BLaER1 treated with 17β-estradiol and CSF1 and Interleukin-3, amounts not matched to agents 10 nM and 100 nM (cell line): ENCODE results near the gene AK4.
"Not testable (repeated sequence)": the region's sequence is repeated elsewhere in the genome, so short reads cannot be mapped to it uniquely, and the experiment has no call there.

Source experiments
- H3K27ac ChIP-seq, 11 experiments: shearing (Covaris generic); formaldehyde crosslinking; 2 replicates each; pipeline ENCODE4 v1.8.1; 2022
- H3K27me3 ChIP-seq, 11 experiments: shearing (Covaris generic); formaldehyde crosslinking; 2 replicates each; pipeline ENCODE4 v1.8.1; 2022
- H3K36me3 ChIP-seq, 11 experiments: shearing (Covaris generic); formaldehyde crosslinking; 2 replicates each; pipeline ENCODE4 v1.8.1; 2022
- H3K4me1 ChIP-seq, 10 experiments: shearing (Covaris generic); formaldehyde crosslinking; 2 replicates each; pipeline ENCODE4 v1.8.1; 2022
- H3K4me2 ChIP-seq, 11 experiments: shearing (Covaris generic); formaldehyde crosslinking; 2 replicates each; pipeline ENCODE4 v1.8.1; 2022
- H3K4me3 ChIP-seq, 10 experiments: shearing (Covaris generic); formaldehyde crosslinking; 2 replicates each; pipeline ENCODE4 v1.8.1; 2022
- H3K9ac ChIP-seq, 11 experiments: shearing (Covaris generic); formaldehyde crosslinking; 2 replicates each; pipeline ENCODE4 v1.8.1; 2022
- H3K9me3 ChIP-seq, 11 experiments: shearing (Covaris generic); formaldehyde crosslinking; replicated peaks in 1 of 11; 2 replicates each; pipeline ENCODE4 v1.8.1; 2022
- H4K20me1 ChIP-seq, 11 experiments: shearing (Covaris generic); formaldehyde crosslinking; 2 replicates each; pipeline ENCODE4 v1.8.1; 2022
- Cebpa-rat ChIP-seq, 11 experiments: shearing (Covaris generic); IDR thresholded peaks; 2 replicates each; pipeline ENCODE4 v1.8.1; 2022

The AK4 gene

DNA sequence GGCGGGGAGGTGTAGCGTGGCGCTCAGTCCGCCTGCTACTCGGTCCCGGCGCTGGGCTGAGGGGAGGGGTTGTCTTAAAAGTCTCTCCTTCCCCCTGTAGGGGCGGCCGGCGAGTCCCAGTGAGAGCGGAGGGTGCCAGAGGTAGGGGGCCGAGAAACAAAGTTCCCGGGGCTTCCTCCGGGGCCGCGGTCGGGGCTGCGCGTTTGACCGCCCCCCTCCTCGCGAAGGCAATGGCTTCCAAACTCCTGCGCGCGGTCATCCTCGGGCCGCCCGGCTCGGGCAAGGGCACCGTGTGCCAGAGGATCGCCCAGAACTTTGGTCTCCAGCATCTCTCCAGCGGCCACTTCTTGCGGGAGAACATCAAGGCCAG, at the start of gene AK4:
TSS of gene AK4 (plus strand) at position 26 of the 370 bp plus-strand sequence. CDS start at position 231, 205 bp downstream.
- peaks cover 0 to 36% (median 24%) of the 10 kb centered on the region in 11 experiments; a peak in 11 of 22 replicates for H4K20me1 ChIP-seq
- H3K9ac ChIP-seq: peak within 1 kb of the TSS; percentile 72 to 86 (median 82)
- peaks cover 25 to 60% (median 52%) of the 10 kb centered on the region in 11 experiments for H3K27me3 ChIP-seq
- peak within 1 kb of the TSS; percentile 62 to 81 (median 72) for H3K27ac ChIP-seq
- H3K36me3 ChIP-seq, H3K9me3 ChIP-seq: not testable (repeated sequence)
- H3K4me2 ChIP-seq: peak within 1 kb of the TSS; percentile 89 to 100 (median 97)
- peaks cover 16 to 33% (median 26%) of the 10 kb centered on the region in 10 experiments; a peak in 19 of 20 replicates for H3K4me1 ChIP-seq
- peak within 1 kb of the TSS; percentile 71 to 92 (median 77) for H3K4me3 ChIP-seq

GRCh38 chr1:65103807-65104206, 44.2 kb upstream of the AK4 start:
- TF ChIP-seq Cebpa-rat (IDR thresholded peaks at IDR 0.05): no peak
- no peaks in the 10 kb centered on the region for H4K20me1 ChIP-seq

GRCh38 chr1:65104854-65105534, 43.0 kb upstream of the AK4 start:
- Histone ChIP-seq H3K9me3 (peaks cover 24 to 36% (median 31%) of the 10 kb centered on the region in 11 experiments), H3K4me2 (0 out of 22 replicates have a peak overlapping the region, but pooled peaks of 1 of the 11 experiments have one; percentile 1), H3K9ac (no peak overlapping the region), H3K4me3 (no peak overlapping the region), H3K36me3 (no peaks in the 10 kb centered on the region), H4K20me1 (no peaks in the 10 kb centered on the region), H3K4me1 (0 out of 20 replicates have a peak, but pooled peaks cover 0 to 5% (median 0%) of the 10 kb centered on the region in 10 experiments), H3K27ac (no peak overlapping the region), H3K27me3 (no peaks in the 10 kb centered on the region)
- no peak for TF ChIP-seq Cebpa-rat (IDR thresholded peaks at IDR 0.05)

More at GRCh38 chr1:65103807-65104206, 44.2 kb upstream of the AK4 start:
- H3K36me3 ChIP-seq: no peaks in the 10 kb centered on the region
- no peak overlapping the region for H3K27ac ChIP-seq
- H3K9ac ChIP-seq: no peak overlapping the region
- 0 out of 20 replicates have a peak, but pooled peaks cover 0 to 5% (median 0%) of the 10 kb centered on the region in 10 experiments for H3K4me1 ChIP-seq
- H3K4me2 ChIP-seq: no peak overlapping the region
- no peak overlapping the region for H3K4me3 ChIP-seq
- no peaks in the 10 kb centered on the region for H3K27me3 ChIP-seq
- peaks cover 35 to 48% (median 43%) of the 10 kb centered on the region in 11 experiments for H3K9me3 ChIP-seq

DNA sequence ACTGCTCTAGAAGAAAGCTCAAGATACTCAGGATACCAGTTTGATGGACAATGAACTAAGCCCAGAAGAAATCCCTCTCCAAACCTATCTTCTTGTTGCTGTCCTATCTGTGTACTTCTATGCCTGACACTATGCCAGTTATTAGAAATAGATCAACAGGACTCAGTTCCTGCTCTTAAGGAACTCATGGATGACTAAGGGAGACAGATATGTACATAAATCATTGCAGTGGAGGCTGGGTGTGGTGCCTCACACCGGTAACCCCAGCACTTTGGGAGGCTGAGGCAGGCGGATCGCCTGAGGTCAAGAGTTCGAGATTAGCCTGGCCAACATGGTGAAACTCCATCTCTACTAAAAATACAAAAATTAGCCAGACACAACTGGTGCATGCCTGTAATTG, 42.4 kb upstream of the AK4 start:
- no peaks in the 10 kb centered on the region for H3K36me3 ChIP-seq
- H3K4me1 ChIP-seq: 0 out of 20 replicates have a peak, but pooled peaks cover 0 to 5% (median 0%) of the 10 kb centered on the region in 10 experiments
- peaks cover 21 to 32% (median 27%) of the 10 kb centered on the region in 11 experiments for H3K9me3 ChIP-seq
- H4K20me1 ChIP-seq: no peaks in the 10 kb centered on the region
- no peak overlapping the region for H3K4me2 ChIP-seq
- no peak overlapping the region for H3K27ac ChIP-seq
- no peak for TF ChIP-seq Cebpa-rat (IDR thresholded peaks at IDR 0.05)
- no peaks in the 10 kb centered on the region for H3K27me3 ChIP-seq
- no peak overlapping the region for H3K9ac ChIP-seq
- H3K4me3 ChIP-seq: no peak overlapping the region

- no peak overlapping the region for H3K27ac ChIP-seq
- no peaks in the 10 kb centered on the region for H4K20me1 ChIP-seq
- no peak overlapping the region for H3K9ac ChIP-seq
- peaks cover 0 to 5% (median under 1%) of the 10 kb centered on the region in 10 experiments; a peak in 9 of 20 replicates for H3K4me1 ChIP-seq
- no peaks in the 10 kb centered on the region for H3K27me3 ChIP-seq
- TF ChIP-seq Cebpa-rat (IDR thresholded peaks at IDR 0.05): no peak
- H3K4me2 ChIP-seq: no peak overlapping the region
- H3K9me3 ChIP-seq: peaks cover 11 to 25% (median 21%) of the 10 kb centered on the region in 11 experiments
- no peak overlapping the region for H3K4me3 ChIP-seq
- no peaks in the 10 kb centered on the region; a peak in 1 of 22 replicates for H3K36me3 ChIP-seq
These were observed 39.9 kb upstream of the AK4 start for GRCh38 chr1:65108025-65108642.

GRCh38 chr1:65109487-65109886, 38.5 kb upstream of the AK4 start:
- Histone ChIP-seq H3K9me3 (peaks cover 8 to 21% (median 19%) of the 10 kb centered on the region in 11 experiments), H3K4me2 (no peak overlapping the region), H4K20me1 (no peaks in the 10 kb centered on the region), H3K36me3 (no peaks in the 10 kb centered on the region; a peak in 1 of 22 replicates), H3K27me3 (no peaks in the 10 kb centered on the region), H3K4me3 (no peak overlapping the region), H3K4me1 (peaks cover 0 to 14% (median 2%) of the 10 kb centered on the region in 10 experiments; a peak in 9 of 20 replicates), H3K27ac (no peak overlapping the region), H3K9ac (no peak overlapping the region)
- TF ChIP-seq Cebpa-rat (IDR thresholded peaks at IDR 0.05): no peak

DNA sequence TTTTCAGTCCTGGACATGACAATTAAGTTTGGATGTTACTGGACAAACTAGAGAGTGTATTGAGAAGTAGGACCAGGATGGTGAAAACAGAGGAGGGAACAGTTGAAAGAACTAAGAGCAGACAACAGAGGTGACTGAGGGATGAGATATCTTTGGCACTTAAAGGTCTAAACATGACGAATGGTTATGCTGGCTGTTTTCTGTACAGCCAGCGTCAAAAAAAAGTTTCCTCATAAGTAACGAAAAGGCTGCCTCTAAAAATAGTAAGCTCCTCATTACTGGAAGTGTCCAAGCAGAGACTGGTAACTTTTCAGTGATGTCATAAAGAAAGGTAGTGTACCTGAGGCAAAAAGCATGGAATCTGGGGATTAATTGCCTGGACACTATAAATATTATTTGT, 35.2 kb upstream of the AK4 start:
- no peak overlapping the region for H3K9ac ChIP-seq
- no peaks in the 10 kb centered on the region for H4K20me1 ChIP-seq
- no peak overlapping the region for H3K4me3 ChIP-seq
- no peak overlapping the region for H3K27ac ChIP-seq
- H3K4me1 ChIP-seq: peaks cover 0 to 14% (median 5%) of the 10 kb centered on the region in 10 experiments; a peak in 11 of 20 replicates
- H3K36me3 ChIP-seq: no peaks in the 10 kb centered on the region; a peak in 1 of 22 replicates
- H3K4me2 ChIP-seq: peak overlapping the region in 3 of 11 experiments; percentile 13 to 60 (median 37); a peak in 3 of 22 replicates
- peaks cover 8 to 21% (median 19%) of the 10 kb centered on the region in 11 experiments for H3K9me3 ChIP-seq
- no peak for TF ChIP-seq Cebpa-rat (IDR thresholded peaks at IDR 0.05)
- no peaks in the 10 kb centered on the region for H3K27me3 ChIP-seq

- no peak overlapping the region for H3K4me3 ChIP-seq
- H3K27me3 ChIP-seq: no peaks in the 10 kb centered on the region
- H3K27ac ChIP-seq: no peak overlapping the region
- H3K4me1 ChIP-seq: peaks cover 0 to 14% (median 5%) of the 10 kb centered on the region in 10 experiments; a peak in 11 of 20 replicates
- peak overlapping the region in 6 of 11 experiments; percentile 2 to 60 (median 34); a peak in 8 of 22 replicates for H3K4me2 ChIP-seq
- H3K9me3 ChIP-seq: peaks cover 8 to 21% (median 19%) of the 10 kb centered on the region in 11 experiments
- no peaks in the 10 kb centered on the region; a peak in 1 of 22 replicates for H3K36me3 ChIP-seq
- no peaks in the 10 kb centered on the region for H4K20me1 ChIP-seq
- no peak for TF ChIP-seq Cebpa-rat (IDR thresholded peaks at IDR 0.05)
- H3K9ac ChIP-seq: no peak overlapping the region
These were observed 34.7 kb upstream of the AK4 start for GRCh38 chr1:65113298-65113697.

GRCh38 chr1:65114322-65114721, 33.7 kb upstream of the AK4 start:
- H3K4me2 ChIP-seq: peak overlapping the region in 3 of 11 experiments; percentile 37 to 60 (median 41); a peak in 2 of 22 replicates

More at GRCh38 chr1:65114322-65114721, 33.7 kb upstream of the AK4 start:
- H3K27me3 ChIP-seq: no peaks in the 10 kb centered on the region
- no peak overlapping the region for H3K9ac ChIP-seq
- no peaks in the 10 kb centered on the region; a peak in 1 of 22 replicates for H3K36me3 ChIP-seq
- H3K4me1 ChIP-seq: peaks cover 0 to 14% (median 5%) of the 10 kb centered on the region in 10 experiments; a peak in 11 of 20 replicates
- H3K27ac ChIP-seq: no peak overlapping the region
- H3K4me3 ChIP-seq: no peak overlapping the region
- no peaks in the 10 kb centered on the region for H4K20me1 ChIP-seq
- H3K9me3 ChIP-seq: peaks cover 8 to 21% (median 19%) of the 10 kb centered on the region in 11 experiments
- TF ChIP-seq Cebpa-rat (IDR thresholded peaks at IDR 0.05): no peak
